H1 (cell line): ENCODE results near the gene CCDC106. TPM values are rescaled to one million over a fixed set of nuclear protein-coding genes. Genes with fewer than 3 reads are reported as not detected.

Source experiments
- CHD2 ChIP-seq: IDR thresholded peaks from 2 replicates; pipeline ENCODE4 v1.6.1; 2012; ENCODE audit warnings: low read length, improper control_type of control experiment
- CHD7 ChIP-seq: fragments of 300-600 bp; sonication (generic); IDR thresholded peaks from 2 replicates; pipeline ENCODE4 v1.7.1; 2012; ENCODE audit warnings: low read length, moderate library complexity, mild to moderate bottlenecking, inconsistent platforms; ENCODE audit not compliant: insufficient replicate concordance
- E2F6 ChIP-seq: IDR thresholded peaks from 2 replicates; pipeline ENCODE4 v1.6.1; 2012; ENCODE audit warnings: inconsistent platforms
- NRF1 ChIP-seq: IDR thresholded peaks from 2 replicates; pipeline ENCODE4 v1.6.1; 2011; ENCODE audit warnings: mild to moderate bottlenecking, low read depth, low read length, improper control_type of control experiment
- polyA plus RNA-seq, 7 experiments: library from polyadenylated mRNA; depleted of rRNA in 3 of 7; stranded (reverse) in 5 of 7; unstranded in 2 of 7; fragments of >200 nt in 5 of 7; fragments of 200-250 nt in 2 of 7; gene quantifications; 1 replicate in 5 of 7; 2 replicates in 1 of 7; 4 replicates in 1 of 7; pipeline versions ENCODE4 v1.2.1 to v1.2.3, GENCODE V29; 2011 to 2013; ENCODE audit warnings: missing spikeins in 2 of 7, mixed read lengths in 2 of 7
- total RNA-seq: library from RNA; stranded (reverse); fragmentation: NEBNext Ultra II Directional; extraction: Animal tissue kit (Norgen Biotek cat#: 25700); gene quantifications from 2 replicates; pipeline ENCODE4 v1.2.1, GENCODE V29; 2021

The CCDC106 gene
- total and polyA plus RNA-seq, 2 of the 8 experiments (the other 6 are each of a cell fraction or from before 2014, with no cell fraction given): 12.0 to 20.1 TPM

GRCh38 chr19:55605207-55605636 is 42.8 kb upstream of the CCDC106 start (continued):
- TF ChIP-seq NRF1 (peak; percentile 75), E2F6 (peak; percentile 86), CHD7 (no peak), CHD2 (no peak)
